IgD-negative memory B cell (primary cell): Measurements from ENCODE around the gene R3HDM4. TPM values are rescaled to one million over a fixed set of nuclear protein-coding genes. Genes with fewer than 3 reads are reported as not detected.

ENCODE experiments used
- H3K27ac Mint-ChIP-seq, 3 donors: one replicate each; pipeline ENCODE4 v1.8.0; 2020 to 2022; ENCODE audit warnings: mild to moderate bottlenecking in 3 of 3, mixed read lengths in 3 of 3, moderate library complexity in 1 of 3
- H3K27me3 Mint-ChIP-seq: one replicate; pipeline ENCODE4 v1.8.0; 2021; ENCODE audit warnings: mixed read lengths
- H3K36me3 Mint-ChIP-seq: one replicate; pipeline ENCODE4 v1.8.0; 2020; ENCODE audit warnings: mild to moderate bottlenecking, mixed read lengths
- H3K4me1 Mint-ChIP-seq, 3 donors: one replicate each; pipeline ENCODE4 v1.8.0; 2020 to 2022; ENCODE audit warnings: mixed read lengths in 3 of 3, mild to moderate bottlenecking in 1 of 3
- H3K4me3 Mint-ChIP-seq, 4 donors: one replicate each; pipeline ENCODE4 v1.8.0; 2020 to 2022; ENCODE audit warnings: mild to moderate bottlenecking in 4 of 4, mixed read lengths in 4 of 4, moderate library complexity in 3 of 4
- H3K9me3 Mint-ChIP-seq, 3 donors: one replicate each; pipeline ENCODE4 v1.8.0; 2020 to 2021; ENCODE audit warnings: mixed read lengths in 3 of 3, mild to moderate bottlenecking in 1 of 3
- polyA plus RNA-seq: library from polyadenylated mRNA; unstranded; fragments of 300-500 nt; fragmentation: Illumina TruSeq; gene quantifications from one replicate; pipeline ENCODE4 v1.2.3, GENCODE V29; 2021

Gene R3HDM4
- polyA plus RNA-seq, 1 donor from 2014 or later, result 322 TPM

GRCh38 chr19:952680-953444, 39.8 kb upstream of the R3HDM4 start:
- H3K27me3 Mint-ChIP-seq, result no peaks in the 10 kb centered on the region
- no peaks in the 10 kb centered on the region for H3K9me3 Mint-ChIP-seq
- H3K4me3 Mint-ChIP-seq, result peak overlapping the region; percentile 77 to 93 (median 86)
- peak overlapping the region; percentile 92 to 96 (median 96) for H3K27ac Mint-ChIP-seq
- peaks cover 13 to 34% (median 24%) of the 10 kb centered on the region in 3 donors for H3K4me1 Mint-ChIP-seq
- H3K36me3 Mint-ChIP-seq, result peaks cover 2% of the 10 kb centered on the region

- H3K9me3 Mint-ChIP-seq, result no peaks in the 10 kb centered on the region
- H3K36me3 Mint-ChIP-seq, result peaks cover 2% of the 10 kb centered on the region
- H3K27ac Mint-ChIP-seq, result peak overlapping the region; percentile 92 to 97 (median 96)
- no peaks in the 10 kb centered on the region for H3K27me3 Mint-ChIP-seq
- peaks cover 20 to 39% (median 30%) of the 10 kb centered on the region in 3 donors for H3K4me1 Mint-ChIP-seq
- peak overlapping the region; percentile 73 to 92 (median 84) for H3K4me3 Mint-ChIP-seq
Measured at GRCh38 chr19:952049-952679, 39.1 kb upstream of the R3HDM4 start.

- Mint-ChIP-seq H3K27ac (peak overlapping the region in 2 of 3 donors; percentile 85 to 96), H3K27me3 (no peaks in the 10 kb centered on the region), H3K36me3 (peaks cover 2% of the 10 kb centered on the region), H3K4me1 (peaks cover 26 to 43% (median 33%) of the 10 kb centered on the region in 3 donors), H3K4me3 (peak overlapping the region; percentile 62 to 92 (median 74)), H3K9me3 (no peaks in the 10 kb centered on the region)
Measured at GRCh38 chr19:950352-951066, 37.5 kb upstream of the R3HDM4 start.

- H3K36me3 Mint-ChIP-seq, result peaks cover 2% of the 10 kb centered on the region
- peak overlapping the region in 3 of 4 donors; percentile 77 to 92 (median 78) for H3K4me3 Mint-ChIP-seq
- no peaks in the 10 kb centered on the region for H3K27me3 Mint-ChIP-seq
- peaks cover 26 to 42% (median 27%) of the 10 kb centered on the region in 3 donors for H3K4me1 Mint-ChIP-seq
- H3K27ac Mint-ChIP-seq, result peak overlapping the region; percentile 98 to 99 (median 99)
- no peaks in the 10 kb centered on the region for H3K9me3 Mint-ChIP-seq
Measured at GRCh38 chr19:948842-949496, 36.0 kb upstream of the R3HDM4 start.

- H3K27ac Mint-ChIP-seq, result peak overlapping the region; percentile 98 to 99 (median 99)
- H3K27me3 Mint-ChIP-seq, result no peaks in the 10 kb centered on the region
- peaks cover 2% of the 10 kb centered on the region for H3K36me3 Mint-ChIP-seq
- H3K4me1 Mint-ChIP-seq, result peaks cover 26 to 39% (median 27%) of the 10 kb centered on the region in 3 donors
- H3K4me3 Mint-ChIP-seq, result peak overlapping the region; percentile 75 to 92 (median 90)
- H3K9me3 Mint-ChIP-seq, result no peaks in the 10 kb centered on the region
Measured at GRCh38 chr19:947707-948539, 34.9 kb upstream of the R3HDM4 start.

- peak overlapping the region; percentile 75 to 92 (median 90) for H3K4me3 Mint-ChIP-seq
- H3K36me3 Mint-ChIP-seq, result peaks cover 2% of the 10 kb centered on the region
- no peaks in the 10 kb centered on the region for H3K9me3 Mint-ChIP-seq
- peaks cover 26 to 37% (median 26%) of the 10 kb centered on the region in 3 donors for H3K4me1 Mint-ChIP-seq
- peak overlapping the region; percentile 98 to 99 (median 99) for H3K27ac Mint-ChIP-seq
- no peaks in the 10 kb centered on the region for H3K27me3 Mint-ChIP-seq
Measured at GRCh38 chr19:947090-947706, 34.2 kb upstream of the R3HDM4 start.

GRCh38 chr19:945401-946252, 32.6 kb upstream of the R3HDM4 start:
- Mint-ChIP-seq H3K9me3 (no peaks in the 10 kb centered on the region), H3K36me3 (no peaks in the 10 kb centered on the region), H3K4me3 (peak overlapping the region in 1 of 4 donors; percentile 67), H3K27me3 (no peaks in the 10 kb centered on the region), H3K27ac (peak overlapping the region; percentile 55 to 99 (median 86)), H3K4me1 (peaks cover 20 to 30% (median 26%) of the 10 kb centered on the region in 3 donors)

GRCh38 chr19:944663-945241, 31.7 kb upstream of the R3HDM4 start:
- peak overlapping the region; percentile 55 to 99 (median 86) for H3K27ac Mint-ChIP-seq
- no peaks in the 10 kb centered on the region for H3K36me3 Mint-ChIP-seq
- H3K4me3 Mint-ChIP-seq, result peak overlapping the region in 2 of 4 donors; percentile 27 to 67
- H3K4me1 Mint-ChIP-seq, result peaks cover 21 to 33% (median 28%) of the 10 kb centered on the region in 3 donors
- H3K27me3 Mint-ChIP-seq, result no peaks in the 10 kb centered on the region
- no peaks in the 10 kb centered on the region for H3K9me3 Mint-ChIP-seq

- Mint-ChIP-seq H3K4me1 (peaks cover 21 to 35% (median 31%) of the 10 kb centered on the region in 3 donors), H3K4me3 (peak overlapping the region in 3 of 4 donors; percentile 48 to 72 (median 67)), H3K27me3 (no peaks in the 10 kb centered on the region), H3K9me3 (no peaks in the 10 kb centered on the region), H3K27ac (peak overlapping the region; percentile 55 to 99 (median 86)), H3K36me3 (no peaks in the 10 kb centered on the region)
Measured at GRCh38 chr19:944171-944567, 31.1 kb upstream of the R3HDM4 start.

GRCh38 chr19:943551-944170, 30.6 kb upstream of the R3HDM4 start:
- no peaks in the 10 kb centered on the region for H3K27me3 Mint-ChIP-seq
- H3K4me3 Mint-ChIP-seq, result peak overlapping the region in 1 of 4 donors; percentile 68
- H3K4me1 Mint-ChIP-seq, result peaks cover 21 to 35% (median 31%) of the 10 kb centered on the region in 3 donors
- H3K36me3 Mint-ChIP-seq, result no peaks in the 10 kb centered on the region
- no peaks in the 10 kb centered on the region for H3K9me3 Mint-ChIP-seq
- H3K27ac Mint-ChIP-seq, result peak overlapping the region in 2 of 3 donors; percentile 55 to 99

GRCh38 chr19:942133-942645, 29.2 kb upstream of the R3HDM4 start:
- Mint-ChIP-seq H3K9me3 (peaks cover 0 to 2% (median 0%) of the 10 kb centered on the region in 3 donors), H3K4me1 (peaks cover 16 to 28% (median 26%) of the 10 kb centered on the region in 3 donors), H3K36me3 (peaks cover 6% of the 10 kb centered on the region), H3K27me3 (no peaks in the 10 kb centered on the region), H3K27ac (peak overlapping the region in 1 of 3 donors; percentile 90), H3K4me3 (peak overlapping the region in 1 of 4 donors; percentile 49)
